Gastroesophageal sphincter (tissue), 3 donors: Measurements from ENCODE around the gene LRFN2.

Experiments used
- CTCF ChIP-seq, 4 experiments: fragments of 200-600 bp in 2 of 4; fragments of 450-650 bp in 2 of 4; sonication (generic) in 1 of 4; IDR thresholded peaks; one replicate each; pipeline ENCODE4 v1.5.1; 2017 to 2019; ENCODE audit warnings: antibody characterized with exemption in 4 of 4, mild to moderate bottlenecking in 2 of 4, moderate library complexity in 2 of 4
- POLR2A ChIP-seq, 2 donors: fragments of 450-650 bp; IDR thresholded peaks; one replicate each; pipeline ENCODE4 v1.6.1; 2017; ENCODE audit warnings: antibody characterized with exemption in 2 of 2, mild to moderate bottlenecking in 2 of 2, moderate library complexity in 1 of 2
- POLR2AphosphoS5 ChIP-seq: sonication (generic); formaldehyde crosslinking; IDR thresholded peaks from one replicate; pipeline ENCODE4 v1.6.1; 2017; ENCODE audit warnings: antibody characterized with exemption

GRCh38 chr6:40606526-40606925, 19.4 kb upstream of the LRFN2 start:
- TF ChIP-seq CTCF (IDR thresholded peaks at IDR 0.05) (no peak), POLR2AphosphoS5 (no peak), POLR2A (IDR thresholded peaks at IDR 0.05) (no peak)
